Measurements from ENCODE around the gene RAB15.

RAB15 gene

DNA sequence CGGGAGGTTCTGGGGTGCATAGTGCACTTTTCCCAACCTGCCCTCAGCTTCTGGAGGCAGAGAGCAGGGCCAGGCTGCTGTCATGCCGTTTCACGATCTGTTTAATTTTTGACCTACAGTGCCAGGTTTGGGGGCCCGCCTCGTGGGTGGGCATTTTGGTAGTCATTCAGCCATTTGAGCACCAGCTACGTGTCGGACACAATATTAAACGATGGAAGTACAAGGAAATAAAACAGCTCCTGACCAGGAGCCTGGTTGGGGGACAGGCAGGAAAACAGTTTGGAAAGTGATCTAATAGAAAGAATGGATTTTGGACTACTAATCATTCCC is 15.3 kb upstream of the RAB15 start:
- no peak for DNase-seq

DNA sequence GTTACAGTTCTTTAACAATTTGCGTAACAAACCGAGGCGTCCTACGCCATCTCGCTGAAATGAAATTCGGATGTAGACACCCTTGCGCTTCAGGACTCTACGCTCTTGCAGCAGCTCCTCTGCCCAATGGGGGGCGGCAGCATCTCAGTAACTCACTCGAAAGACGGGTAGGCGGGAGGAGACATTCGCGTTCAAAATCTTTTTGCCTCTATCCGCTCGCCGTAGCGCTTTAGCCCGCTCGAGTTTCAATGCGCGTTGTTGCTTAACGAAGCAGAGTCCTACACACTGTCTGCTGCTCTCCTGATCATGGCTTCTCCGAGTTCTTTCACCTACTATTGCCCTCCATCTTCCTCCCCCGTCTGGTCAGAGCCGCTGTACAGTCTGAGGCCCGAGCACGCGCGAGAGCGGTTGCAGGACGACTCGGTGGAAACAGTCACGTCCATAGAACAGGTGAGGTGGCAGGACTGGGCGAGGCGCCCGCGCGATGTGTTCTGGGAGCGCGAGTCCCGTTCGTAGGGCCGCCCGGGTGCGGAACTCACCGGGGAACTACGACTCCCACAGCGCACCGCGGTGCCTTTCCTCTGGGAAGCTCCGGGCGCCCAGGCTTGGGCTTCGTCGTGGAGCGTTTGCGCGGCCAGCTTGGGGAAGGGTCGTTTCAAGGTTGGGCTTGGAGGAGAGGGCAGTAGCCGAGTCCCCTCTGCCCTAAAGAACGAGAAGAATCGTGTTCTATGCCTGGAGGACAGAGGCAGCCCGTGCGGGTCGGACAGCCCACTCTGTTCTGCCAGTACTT is 14.7 kb upstream of the RAB15 start, which contains the start of gene FNTB:
Gene FNTB, plus strand, starts transcription at position 248 of the 790 bp plus-strand sequence. Its CDS starts 59 bp downstream, at position 307.
- peak; percentile 90 to 91 for DNase-seq

DNA sequence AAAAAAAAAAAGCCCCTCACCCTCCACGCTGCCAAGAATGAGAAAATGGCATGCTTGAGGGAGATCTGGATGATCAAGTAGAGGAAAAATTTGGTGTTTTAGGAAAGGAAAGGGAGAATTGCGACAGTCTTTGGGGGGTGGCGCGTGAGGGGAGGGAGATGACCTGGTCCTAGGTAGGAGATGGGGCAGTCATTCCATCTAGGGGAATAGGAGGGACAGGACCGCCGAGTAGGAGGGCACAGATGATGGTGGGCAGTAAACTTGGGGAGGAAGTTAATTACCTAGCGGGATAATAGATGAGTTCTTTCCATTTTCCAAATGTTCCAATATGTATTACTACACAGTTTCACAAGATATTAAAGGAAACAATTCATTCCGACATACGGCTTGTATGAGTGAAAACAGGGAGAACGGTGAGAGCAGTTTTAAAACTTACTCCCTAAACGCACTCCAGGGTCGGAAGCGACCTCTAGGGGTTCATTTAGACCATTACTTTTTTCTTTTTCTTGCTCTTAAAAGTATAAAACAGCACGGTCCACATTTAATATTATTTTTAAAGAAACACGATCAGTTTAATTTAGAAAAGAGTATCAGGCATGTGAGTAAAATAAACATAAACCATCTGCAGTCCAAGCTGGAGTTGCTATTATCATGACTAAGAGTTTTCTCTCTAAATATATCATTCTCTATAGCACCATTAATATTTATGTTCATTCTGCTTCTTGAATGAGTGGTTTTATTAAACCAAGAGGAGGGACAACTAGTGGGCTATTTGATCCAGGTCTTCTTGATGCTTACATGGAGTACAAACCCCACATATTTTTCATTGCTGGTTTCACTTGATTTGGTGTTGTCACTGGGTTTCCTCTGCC is 11.5 kb upstream of the RAB15 start:
- peak in 1 of 2 experiments; percentile 14 for DNase-seq

DNA sequence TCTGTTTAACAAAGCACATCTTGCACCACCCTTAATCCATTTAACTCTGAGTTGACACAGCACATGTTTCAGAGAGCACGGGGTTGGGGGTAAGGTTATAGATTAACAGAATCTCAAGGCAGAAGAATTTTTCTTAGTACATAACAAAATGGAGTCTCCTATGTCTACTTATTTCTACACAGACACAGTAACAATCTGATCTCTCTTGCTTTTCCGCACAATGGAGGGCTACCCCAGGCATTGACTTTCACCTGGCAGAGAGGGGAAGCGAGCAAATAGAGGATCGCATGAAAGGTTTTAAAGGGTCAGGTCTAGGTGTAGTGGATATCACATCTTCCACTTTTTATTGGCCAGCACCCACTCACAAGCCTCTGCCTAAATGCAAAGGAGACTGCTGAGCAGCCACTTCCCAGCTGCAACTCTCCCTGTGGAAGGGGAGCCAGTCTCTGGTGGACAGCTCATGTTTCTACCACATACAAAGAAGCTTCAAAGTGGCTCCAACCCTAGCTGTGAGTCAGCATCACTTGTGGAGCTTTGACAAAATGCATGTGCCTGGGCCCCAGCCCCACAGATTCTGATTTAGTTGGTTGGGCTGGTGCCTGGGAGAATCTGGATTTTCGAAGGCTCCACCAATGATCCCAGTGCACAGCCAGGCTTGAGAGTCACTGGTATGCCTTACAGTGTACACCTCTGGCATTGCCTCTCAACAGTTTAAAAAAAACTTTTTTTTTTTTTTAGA is 7.4 kb upstream of the RAB15 start:
- DNase-seq = no peak

DNA sequence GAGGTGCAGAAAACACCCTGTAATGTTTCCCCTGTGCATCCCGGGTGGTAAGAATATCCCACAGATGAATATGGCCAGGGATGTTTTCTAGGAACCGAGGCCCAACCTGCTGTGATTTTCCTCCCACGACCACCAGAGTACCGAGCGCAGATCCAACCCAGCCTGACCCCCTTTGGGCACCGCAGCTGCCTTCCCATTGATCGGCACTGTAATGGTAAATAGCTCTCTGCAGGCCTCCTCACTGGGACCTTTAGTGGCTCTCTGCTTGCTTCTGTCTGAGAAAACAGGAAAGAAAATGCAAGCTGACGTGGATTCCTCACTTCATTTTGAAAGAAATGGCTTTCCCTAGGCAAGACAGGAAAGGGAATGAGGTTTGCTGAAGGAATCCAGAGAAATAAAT is 2.4 kb upstream of the RAB15 start:
- DNase-seq = no peak

DNA sequence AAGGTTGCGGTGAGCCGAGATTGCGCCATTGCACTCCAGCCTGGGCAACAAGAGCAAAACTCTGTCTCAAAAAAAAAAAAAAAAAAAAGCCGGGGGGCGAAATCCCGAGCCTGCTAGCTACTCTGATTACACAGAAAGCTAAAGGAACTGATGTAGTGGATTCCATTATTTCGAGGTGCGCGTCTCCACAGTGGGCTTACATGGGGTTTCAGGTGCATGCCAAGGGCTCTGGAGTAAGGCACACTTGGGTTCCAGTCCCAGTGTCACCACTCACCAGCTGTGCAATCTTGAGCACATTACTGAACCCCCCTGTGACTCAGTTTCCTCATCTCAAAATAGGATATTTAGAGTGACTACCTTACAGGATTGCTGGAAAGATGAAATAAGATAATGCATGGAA is 1.7 kb upstream of the RAB15 start:
- DNase-seq = no peak

DNA sequence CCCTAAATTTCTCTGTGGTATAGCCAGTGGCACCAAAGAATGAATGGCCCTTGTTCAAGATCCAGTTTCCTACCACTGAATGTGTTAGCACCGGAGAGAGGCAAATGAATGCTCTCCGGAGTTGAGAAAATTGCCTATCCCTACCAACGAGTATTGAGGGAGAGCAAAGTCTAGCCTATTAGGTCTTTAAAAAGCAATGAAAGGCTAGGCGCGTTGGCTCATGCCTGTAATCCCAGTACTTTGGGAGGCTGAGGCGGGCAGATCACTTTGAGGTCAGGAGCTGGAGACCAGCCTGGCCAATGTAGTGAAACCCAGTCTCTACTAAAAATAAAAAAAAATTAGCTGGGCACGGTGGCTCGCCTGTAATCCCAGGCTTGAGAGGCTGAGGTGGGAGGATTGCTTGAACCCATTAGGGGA is 898 bp upstream of the RAB15 start:
- no peak for DNase-seq

DNA sequence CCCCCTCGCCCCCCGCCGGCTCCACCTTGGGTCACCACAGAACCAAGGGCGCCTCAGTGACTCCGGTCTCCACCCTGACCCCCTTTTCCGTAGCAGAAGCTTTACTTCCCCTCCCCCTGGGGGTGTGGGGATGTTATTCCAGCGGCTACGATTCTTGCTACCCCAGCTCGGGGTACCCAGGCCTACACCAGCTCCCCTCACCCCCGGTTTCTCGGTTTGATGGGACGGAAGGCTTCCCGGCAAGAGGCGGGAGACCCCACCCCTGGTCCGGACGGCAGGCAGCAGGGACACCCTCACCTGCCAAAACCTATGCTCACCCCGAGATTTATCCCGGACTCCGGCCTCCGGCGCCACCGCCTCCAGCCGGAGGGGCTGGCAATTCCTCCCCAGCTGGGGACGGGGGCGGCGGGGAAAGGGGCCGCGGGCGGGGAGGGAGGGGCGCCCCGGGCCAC is 619 bp downstream of the RAB15 start:
- DNase-seq = no peak

DNA sequence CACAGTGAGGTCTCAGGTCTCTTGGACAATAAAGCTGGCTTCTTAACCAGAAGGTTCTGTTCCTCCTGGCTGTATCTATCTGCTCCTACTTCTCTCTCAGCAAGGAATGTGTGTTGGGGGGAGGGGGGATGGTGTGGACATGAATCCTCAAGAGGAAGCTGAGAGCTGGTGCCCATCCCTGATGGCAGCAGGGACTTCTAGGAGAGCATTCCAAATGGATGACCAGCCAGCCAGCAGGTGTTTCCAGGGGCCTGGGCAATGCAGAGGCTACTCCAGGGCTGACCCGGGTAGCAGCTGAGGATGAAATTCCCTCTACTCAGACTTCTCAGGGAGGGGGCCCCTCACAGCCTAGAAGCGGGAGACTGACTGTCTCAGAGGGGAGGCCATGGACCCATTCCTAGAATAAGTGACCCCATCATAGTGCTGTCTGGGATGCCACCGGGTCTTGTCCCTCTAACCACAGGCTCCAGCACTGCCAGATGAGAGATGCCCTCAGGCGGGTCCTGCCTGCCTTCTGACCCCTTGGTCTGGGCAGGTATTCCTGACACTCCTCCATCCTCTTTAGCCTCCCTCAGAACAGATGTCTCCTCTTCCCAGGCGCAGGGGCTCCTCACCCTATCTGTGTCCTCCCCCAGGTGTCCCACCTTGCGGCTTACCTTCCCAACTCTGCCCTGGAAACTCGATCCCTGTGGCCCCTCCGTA is 1.2 kb downstream of the RAB15 start:
- no peak for DNase-seq

DNA sequence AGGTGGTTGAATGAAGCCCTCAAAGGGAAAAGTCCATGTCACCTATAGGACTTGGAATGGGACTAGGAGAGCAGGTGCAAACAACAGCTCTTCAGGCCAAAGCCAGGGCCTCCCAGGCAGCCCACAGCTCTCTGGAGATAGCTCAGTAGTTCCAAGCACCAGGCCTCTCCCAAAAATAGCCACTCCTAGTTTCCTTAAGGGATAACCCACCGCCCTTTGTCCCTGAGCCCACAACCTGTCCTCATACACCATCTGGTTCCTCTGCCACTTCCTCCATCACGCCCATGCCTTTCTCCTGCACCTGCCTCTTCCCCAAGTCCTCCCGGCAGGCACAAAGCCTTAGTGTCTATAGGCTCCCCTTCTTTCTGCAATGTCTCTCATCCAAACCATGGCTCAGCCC is 2.1 kb downstream of the RAB15 start:
- no peak for DNase-seq

DNA sequence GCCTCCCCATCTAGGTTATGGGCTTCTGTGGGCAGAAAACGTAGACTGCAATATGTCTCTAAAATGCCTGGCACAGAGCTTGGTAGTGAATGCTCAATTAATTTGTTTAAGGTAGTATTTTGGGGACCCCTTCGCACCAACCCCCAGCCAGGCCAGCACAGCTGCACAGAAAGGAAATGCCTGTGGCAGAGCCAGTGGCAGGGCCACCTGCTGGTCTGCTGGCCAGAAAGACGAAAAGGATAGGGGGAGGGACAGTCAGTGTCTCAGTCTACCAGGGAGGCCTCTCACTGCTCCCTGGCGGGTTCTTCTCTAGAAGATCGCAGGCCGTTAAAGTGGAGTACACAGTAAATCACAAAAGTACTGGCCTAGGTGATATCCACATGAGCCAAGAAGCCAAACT is 3.5 kb downstream of the RAB15 start:
- DNase-seq = no peak

DNA sequence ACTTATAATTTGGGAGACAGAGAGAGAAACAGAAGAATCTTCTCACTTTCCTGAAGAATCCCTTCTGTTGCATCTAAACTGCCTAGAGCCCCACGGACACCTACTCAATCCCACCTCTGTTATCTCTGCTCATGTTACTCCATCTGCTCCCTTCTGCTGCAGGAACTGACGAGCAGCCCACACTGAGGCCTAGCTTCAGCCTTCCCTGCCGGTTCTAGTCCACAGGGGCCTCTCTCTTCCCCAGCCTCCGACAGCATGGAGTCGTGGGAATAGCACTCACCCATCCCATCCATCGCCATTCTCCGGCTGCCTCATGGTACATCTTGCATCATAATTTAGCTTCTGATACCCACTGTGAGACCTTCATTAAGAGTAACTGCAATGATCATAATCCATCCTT is 4.0 kb downstream of the RAB15 start:
- DNase-seq = no peak

DNA sequence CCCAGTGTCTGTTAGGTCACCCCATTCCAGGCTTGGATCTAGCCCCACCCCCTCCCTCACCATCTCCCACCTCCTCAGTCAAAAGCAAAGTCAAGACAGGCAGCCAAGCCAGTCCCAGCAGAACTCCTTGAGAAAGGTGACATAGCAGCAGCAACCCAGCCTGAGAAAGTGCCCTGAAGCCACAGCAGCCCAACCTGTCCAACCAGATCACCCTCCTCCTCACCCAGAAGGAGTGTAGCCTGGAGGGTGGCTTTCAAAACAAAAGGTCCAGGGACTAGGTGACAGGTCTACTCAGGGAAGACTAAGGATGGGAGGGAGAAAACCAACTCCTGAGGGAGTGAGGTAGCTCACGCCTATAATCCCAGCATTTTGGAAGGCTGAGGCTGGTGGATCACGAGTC is 5.2 kb downstream of the RAB15 start:
- no peak for DNase-seq

DNA sequence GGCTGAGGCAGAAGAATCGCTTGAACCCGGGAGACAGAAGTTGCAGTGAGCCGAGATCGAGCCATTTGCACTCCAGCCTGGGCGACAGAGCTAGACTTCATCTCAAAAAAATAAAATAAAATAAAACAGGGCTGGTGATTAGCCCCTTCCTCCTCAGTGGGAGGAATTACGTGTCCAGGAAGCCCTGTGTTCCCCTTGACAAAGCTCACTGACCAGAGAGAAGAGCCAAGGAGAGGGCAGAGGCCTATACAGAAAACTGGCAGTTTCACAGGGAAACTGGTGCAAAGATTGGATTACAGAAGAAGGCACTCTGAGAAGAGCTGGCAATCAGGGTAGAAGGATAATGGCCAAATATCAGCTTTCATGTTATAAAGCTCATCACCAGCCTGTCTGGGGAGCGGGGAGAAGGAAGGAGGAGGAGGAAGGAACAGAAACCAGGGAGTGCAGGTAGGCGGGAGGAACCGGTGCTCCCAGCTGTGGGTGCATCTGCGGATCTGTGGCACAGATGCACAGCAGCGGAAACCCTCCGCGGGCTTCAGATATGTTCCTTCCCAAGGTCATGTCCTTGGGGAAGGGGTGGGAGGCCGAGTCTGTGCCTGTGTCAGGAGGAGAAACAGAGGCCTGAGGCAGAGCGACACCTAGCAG is 6.7 kb downstream of the RAB15 start:
- DNase-seq = no peak

DNA sequence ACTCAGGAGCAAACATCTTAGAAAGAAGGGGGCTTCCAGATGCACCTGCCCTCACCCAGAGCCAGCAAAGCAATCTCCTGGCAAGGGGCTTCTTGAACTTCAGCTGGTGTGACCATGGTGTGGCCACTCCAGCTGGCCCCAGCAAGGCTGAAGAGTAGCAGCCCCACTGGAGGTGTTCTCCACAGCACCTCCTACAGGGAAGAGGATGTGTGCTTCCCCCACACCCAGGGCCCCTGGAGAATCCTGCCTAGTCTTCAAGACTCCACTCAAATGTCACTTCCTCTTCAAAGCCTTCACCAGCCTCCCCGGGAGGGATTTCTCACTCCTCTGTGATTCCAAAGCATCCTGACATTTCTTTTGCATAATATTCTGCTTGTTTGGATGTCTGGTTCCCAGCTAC is 8.5 kb downstream of the RAB15 start:
- DNase-seq = no peak

DNA sequence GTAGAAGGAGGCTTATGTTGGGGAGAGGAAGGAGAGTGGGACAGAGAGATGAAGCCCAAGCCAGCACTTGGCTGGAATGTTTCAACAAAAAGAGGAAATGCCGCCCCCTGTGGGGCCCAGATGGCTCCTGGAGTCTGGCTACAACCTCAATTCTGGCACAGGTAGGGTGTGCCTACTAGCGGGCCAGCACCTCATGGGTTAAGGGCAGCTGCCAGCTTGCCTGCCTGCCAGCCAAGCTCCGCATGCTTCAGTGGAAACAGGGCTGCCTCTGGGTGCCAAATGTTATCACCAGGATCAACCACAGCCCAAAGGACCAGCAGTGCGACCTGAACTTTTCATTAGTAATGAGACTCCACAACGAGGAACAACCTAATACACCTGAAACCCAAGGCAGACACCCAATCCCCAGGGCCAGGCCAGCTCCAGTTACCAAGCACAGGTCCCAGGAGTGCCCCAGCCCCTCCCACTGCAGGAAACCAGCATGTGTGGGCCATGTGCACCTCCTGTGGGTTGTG is 11.3 kb downstream of the RAB15 start:
- no peak for DNase-seq

DNA sequence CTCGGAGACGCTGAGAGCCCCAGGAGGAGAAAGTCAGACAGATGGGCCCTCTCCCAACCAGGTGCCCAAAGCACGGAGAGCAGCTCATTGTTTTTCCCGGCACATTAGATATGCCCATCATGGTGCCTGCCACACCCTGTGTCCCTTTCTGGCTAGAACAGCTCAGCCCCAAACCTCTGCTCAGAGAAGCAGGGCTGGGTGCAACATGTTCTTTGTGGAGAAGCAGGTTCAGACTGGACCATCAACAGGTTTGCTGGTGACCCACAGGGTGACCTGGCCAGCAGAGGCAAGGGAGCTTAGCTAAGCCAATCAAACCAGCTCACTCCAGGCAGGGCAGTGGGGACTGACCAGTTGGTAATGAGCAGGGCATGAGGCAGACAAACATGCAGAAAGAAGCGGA is 13.4 kb downstream of the RAB15 start:
- no peak for DNase-seq

DNA sequence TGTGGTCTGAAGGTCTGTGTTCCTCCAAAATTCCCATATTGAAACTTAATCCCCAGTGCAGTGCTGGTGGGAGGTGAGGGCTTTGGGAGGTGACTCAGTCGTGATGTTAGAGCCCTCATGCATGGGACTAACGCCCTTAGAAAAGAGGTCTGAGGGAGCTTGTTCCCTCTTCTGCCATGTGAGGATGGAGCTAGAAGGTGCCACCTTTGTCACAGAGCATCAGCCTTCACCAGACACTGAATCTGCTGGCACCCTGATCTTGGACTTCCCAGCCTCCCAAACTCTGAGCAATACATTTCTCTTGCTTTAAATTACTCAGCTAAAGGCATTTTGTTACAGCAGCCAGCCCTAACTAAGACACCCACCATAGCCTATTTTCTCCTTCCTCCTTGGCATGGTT is 13.9 kb downstream of the RAB15 start:
- no peak for DNase-seq

DNA sequence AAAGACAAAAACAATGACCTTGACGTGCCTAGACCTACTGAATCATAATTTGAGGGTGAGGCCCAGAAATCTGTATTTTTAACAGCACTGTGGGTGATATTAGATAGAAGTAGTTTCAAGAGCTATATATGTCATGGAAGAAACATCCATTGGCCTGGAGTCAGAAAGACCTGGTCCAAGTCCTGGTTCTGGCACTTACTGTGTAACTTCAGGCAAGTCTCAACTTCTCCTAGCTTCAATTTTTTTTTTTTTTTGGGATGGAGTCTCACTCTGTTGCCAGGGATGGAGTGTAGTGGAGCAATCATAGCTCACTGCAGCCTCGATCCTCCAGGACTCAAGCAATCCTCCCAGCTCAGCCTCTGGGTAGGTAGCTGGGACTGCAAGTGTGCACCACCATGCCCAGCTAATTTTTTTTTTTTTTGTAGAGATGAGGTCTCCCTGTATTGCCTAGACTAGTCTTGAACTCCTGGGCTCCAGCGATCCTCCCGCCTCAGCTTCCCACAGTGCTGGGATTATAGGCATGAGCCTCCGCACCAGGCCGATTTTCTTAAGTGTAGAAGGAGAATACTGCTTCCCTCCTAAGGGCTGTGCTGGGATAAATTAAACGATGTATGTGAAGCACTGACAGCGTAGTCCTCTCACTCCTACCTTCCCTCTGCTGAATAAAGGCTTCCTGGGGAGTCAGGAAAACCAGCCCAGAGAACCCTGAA is 15.3 kb downstream of the RAB15 start:
- no peak for DNase-seq

DNA sequence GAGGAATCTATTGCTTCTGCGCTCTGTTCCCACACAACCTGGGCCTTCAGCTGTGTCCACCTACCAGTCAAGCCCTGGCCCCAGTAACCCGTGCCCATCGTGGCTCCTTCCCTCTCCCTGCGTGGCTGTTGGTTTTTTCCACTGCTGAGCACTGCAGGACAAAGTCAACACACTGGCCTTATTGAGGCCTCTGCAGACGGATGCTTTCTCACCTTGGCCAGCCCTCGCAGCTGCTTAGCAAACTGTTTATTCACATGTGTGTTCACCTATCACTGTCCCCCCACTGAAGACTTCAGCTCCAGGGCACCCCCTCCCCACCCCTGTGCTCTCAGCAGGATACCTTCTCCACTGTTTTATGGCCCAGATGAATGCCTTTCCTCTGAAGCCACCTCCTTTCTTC is 16.8 kb downstream of the RAB15 start:
- DNase-seq = no peak

DNA sequence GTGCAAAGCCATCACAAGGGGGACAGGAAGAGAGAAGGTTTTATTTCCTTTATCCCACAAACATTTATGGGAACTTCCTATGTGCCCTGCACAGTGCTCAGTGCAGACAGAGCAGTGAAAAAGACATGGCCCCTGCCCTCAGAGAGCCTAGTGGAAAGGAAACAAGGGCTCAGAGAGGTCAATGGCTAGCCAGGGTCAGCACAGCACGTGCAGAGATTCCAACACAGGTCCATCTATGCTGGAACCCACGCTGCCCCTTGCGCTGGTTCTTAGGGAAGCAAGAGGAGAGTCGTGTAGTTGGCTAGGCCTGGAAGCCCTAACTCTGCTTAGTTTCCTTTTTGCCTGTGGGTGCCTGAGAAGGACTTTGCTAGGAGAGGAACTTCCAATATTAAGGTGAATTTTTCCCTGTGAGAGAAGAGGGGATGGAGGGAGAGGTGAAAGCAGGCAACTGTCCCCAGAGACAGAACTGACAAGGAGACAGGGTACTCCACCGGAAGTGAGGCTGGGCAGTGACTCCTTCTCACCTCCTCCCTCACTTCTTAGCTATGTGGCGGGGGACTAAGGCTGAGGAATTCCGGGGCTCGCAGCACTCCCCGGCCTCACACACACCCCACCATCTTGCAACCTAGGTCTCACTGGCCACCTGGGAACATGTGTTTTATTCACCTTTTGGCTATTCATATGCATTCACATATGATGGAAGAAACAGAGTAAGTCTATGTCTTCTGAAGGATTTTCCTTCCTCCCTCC is 17.5 kb downstream of the RAB15 start:
- no peak for DNase-seq

Measured in activated CD4-positive, alpha-beta T cell treated with anti-CD3 and anti-CD28 coated beads, Interleukin-2, amount 50 U/mL, for 4 hours (primary cell).